PC-3 (cell line): Measurements from ENCODE around the gene FBXL13.
"Not testable (repeated sequence)": the region's sequence is repeated elsewhere in the genome, so short reads cannot be mapped to it uniquely, and the experiment has no call there.

Experiments
- EZH2 ChIP-seq: fragments of 300-600 bp; sonication (generic); IDR thresholded peaks from one replicate; pipeline ENCODE4 v1.6.1; 2017; ENCODE audit warnings: antibody characterized with exemption, mild to moderate bottlenecking, low read length; ENCODE audit not compliant: unreplicated experiment
- TF ChIP-seq, protein P1 (sequence below): fragments of 300-600 bp; sonication (generic); conservative IDR thresholded peaks from 2 replicates; pipeline ENCODE4 v1.5.1; 2017; ENCODE audit warnings: antibody characterized with exemption, low read depth, mild to moderate bottlenecking, low read length

DNA sequence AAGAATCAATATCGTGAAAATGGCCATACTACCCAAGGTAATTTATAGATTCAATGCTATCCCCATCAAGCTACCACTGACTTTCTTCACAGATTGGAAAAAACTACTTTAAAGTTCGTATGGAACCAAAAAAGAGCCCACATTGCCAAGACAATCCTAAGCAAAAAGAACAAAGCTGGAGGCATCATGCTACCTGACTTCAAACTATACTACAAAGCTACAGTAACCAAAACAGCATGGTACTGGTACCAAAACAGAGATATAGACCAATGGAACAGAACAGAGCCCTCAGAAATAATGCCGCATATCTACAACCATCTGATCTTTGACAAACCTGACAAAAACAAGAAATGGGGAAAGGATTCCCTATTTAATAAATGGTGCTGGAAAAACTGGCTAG is 53.7 kb downstream of the FBXL13 start:
- not testable (repeated sequence) for TF ChIP-seq EZH2
- TF ChIP-seq, protein P1, sequence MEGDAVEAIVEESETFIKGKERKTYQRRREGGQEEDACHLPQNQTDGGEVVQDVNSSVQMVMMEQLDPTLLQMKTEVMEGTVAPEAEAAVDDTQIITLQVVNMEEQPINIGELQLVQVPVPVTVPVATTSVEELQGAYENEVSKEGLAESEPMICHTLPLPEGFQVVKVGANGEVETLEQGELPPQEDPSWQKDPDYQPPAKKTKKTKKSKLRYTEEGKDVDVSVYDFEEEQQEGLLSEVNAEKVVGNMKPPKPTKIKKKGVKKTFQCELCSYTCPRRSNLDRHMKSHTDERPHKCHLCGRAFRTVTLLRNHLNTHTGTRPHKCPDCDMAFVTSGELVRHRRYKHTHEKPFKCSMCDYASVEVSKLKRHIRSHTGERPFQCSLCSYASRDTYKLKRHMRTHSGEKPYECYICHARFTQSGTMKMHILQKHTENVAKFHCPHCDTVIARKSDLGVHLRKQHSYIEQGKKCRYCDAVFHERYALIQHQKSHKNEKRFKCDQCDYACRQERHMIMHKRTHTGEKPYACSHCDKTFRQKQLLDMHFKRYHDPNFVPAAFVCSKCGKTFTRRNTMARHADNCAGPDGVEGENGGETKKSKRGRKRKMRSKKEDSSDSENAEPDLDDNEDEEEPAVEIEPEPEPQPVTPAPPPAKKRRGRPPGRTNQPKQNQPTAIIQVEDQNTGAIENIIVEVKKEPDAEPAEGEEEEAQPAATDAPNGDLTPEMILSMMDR = not testable (repeated sequence)
